Measurements from ENCODE around the gene UBTFL1.
"Not testable (repeated sequence)": the region's sequence is repeated elsewhere in the genome, so short reads cannot be mapped to it uniquely, and the experiment has no call there.

The UBTFL1 gene

GRCh38 chr11:90085650-90086049 is at the start of gene UBTFL1:
Gene UBTFL1 (plus strand): TSS chr11:90085950. CDS start chr11:90085950, 0 bp downstream.
- DNase-seq, result not testable (repeated sequence)

GRCh38 chr11:90051591-90052209 is 34.0 kb upstream of the UBTFL1 start:
- not testable (repeated sequence) for DNase-seq

- not testable (repeated sequence) for DNase-seq
Observed at GRCh38 chr11:90052311-90052710, 33.4 kb upstream of the UBTFL1 start.

- not testable (repeated sequence) for DNase-seq
Observed at GRCh38 chr11:90053545-90053944, 32.2 kb upstream of the UBTFL1 start.

GRCh38 chr11:90088731-90089130 is 3.0 kb downstream of the UBTFL1 start:
- DNase-seq, result not testable (repeated sequence)

GRCh38 chr11:90095230-90095924 is 9.6 kb downstream of the UBTFL1 start:
- not testable (repeated sequence) for DNase-seq

- DNase-seq, result not testable (repeated sequence)
Observed at GRCh38 chr11:90098261-90098660, 12.5 kb downstream of the UBTFL1 start.

GRCh38 chr11:90100431-90100830 is 14.7 kb downstream of the UBTFL1 start:
- no peak for DNase-seq

GRCh38 chr11:90113541-90113940 is 27.8 kb downstream of the UBTFL1 start:
- DNase-seq, result no peak

- DNase-seq, result no peak
Observed at GRCh38 chr11:90120191-90120590, 34.4 kb downstream of the UBTFL1 start.

GRCh38 chr11:90124371-90124770 is 38.6 kb downstream of the UBTFL1 start:
- DNase-seq, result no peak

- no peak for DNase-seq
Observed at GRCh38 chr11:90124946-90125345, 39.2 kb downstream of the UBTFL1 start.

- DNase-seq, result no peak
Observed at GRCh38 chr11:90133560-90134477, 48.1 kb downstream of the UBTFL1 start.

- no peak for DNase-seq
Observed at GRCh38 chr11:90134478-90135003, 48.8 kb downstream of the UBTFL1 start, which contains the start of gene NAALAD2. Gene NAALAD2 (plus strand): TSS chr11:90134663. CDS start chr11:90134759, 96 bp downstream.

- no peak for DNase-seq
Observed at GRCh38 chr11:90135016-90135415, 49.3 kb downstream of the UBTFL1 start.
